Activated CD4-positive, alpha-beta T cell treated with anti-CD3 and anti-CD28 coated beads, Interleukin-2, Interleukin-6, amounts not matched to agents 100 ng/mL and 50 ng/mL, durations not matched to agents 16 hours and 8 hours (primary cell): ENCODE data around the gene GABRD.
A peak's percentile ranks its signal among the peaks of the same experiment; 100 is the strongest.

Experiments used
- DNase-seq: peaks from one replicate; pipeline ENCODE4 v3.0.0-alpha.2; 2020

GABRD gene

DNA sequence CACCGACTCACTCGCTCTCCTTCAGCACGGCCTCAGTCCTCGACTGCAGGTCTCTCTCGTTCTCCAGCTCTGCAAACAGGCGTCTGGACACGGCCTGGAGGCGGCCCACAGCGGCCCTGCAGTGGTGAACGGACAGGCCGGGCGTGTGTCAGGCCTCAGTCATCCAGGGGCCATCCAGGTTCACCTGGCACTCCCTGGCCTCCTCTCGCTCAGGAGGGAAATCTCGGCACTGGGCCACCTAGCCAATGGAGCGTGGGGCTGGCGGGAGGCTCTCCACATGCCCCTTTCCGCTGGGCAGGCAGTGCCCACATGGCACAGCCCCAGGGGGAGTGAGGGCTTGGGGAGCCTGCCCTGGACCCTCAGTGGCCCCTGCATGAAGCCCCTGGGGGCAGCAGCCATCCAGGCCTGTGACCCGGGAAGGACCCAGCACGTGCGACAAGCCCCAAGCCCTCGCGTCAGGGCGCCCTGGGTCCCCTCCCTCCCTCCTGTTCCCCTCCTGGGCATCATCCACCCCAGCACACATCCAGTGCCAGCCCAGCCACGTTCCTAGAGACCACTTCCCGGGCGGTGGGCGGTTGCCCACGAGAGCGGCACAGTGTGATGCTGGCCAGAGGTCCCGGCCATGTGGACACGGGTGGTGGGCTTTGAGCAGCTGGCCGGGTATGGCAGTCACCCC, 33.6 kb upstream of the GABRD start:
- DNase-seq, result no peak

DNA sequence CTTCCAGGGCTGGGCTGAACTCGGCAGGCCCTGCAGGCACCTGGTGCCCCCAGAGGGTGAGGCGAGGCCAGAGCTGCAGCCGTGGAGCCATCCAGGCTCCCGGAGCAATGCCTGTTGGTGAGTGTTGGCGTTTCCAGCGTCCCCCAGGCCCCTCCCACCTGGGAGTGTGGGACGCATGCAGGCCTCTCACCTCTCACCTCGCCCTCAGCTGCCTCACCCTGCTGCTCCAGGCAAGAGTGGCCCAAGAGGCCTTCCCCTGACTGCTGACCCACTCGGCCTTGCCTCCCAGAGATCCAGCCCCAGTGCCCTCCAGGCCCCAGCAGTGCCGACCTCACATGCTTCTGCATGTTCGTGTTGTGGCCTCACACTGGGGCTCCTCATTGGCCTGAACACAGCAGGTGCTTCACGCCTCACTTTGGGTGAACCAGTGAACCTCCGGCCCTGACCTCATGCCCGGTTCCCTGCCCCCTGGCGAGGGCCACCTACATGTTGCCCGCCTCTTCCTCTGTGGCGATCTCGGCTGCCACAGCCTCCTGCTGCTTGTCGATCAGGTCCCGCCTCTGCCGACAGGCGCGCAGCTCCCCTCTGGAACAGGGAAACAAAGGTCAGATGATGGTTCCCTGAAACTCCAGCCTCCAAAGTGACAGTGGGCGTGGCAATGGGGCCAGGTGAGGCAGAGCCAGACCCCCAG, 32.5 kb upstream of the GABRD start:
- DNase-seq, result no peak

DNA sequence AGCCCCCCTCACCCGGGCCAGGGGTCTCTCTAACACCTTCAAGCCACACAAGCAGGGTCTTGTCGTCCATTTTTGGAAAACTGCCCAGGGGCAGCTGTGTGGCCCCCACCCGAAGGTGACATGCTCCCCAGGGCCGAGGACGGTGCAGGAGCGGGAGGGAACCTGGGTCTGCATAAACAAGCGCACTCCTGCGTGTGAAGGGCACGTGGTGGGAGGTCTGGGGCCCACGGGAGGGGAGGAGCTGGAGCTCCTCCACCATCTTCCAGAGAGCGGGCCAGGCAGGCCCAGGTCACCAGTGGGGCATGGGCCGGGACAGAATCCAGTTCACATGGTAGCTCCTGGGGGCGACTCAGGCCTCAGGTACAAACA, 32.0 kb upstream of the GABRD start:
- DNase-seq, result no peak

DNA sequence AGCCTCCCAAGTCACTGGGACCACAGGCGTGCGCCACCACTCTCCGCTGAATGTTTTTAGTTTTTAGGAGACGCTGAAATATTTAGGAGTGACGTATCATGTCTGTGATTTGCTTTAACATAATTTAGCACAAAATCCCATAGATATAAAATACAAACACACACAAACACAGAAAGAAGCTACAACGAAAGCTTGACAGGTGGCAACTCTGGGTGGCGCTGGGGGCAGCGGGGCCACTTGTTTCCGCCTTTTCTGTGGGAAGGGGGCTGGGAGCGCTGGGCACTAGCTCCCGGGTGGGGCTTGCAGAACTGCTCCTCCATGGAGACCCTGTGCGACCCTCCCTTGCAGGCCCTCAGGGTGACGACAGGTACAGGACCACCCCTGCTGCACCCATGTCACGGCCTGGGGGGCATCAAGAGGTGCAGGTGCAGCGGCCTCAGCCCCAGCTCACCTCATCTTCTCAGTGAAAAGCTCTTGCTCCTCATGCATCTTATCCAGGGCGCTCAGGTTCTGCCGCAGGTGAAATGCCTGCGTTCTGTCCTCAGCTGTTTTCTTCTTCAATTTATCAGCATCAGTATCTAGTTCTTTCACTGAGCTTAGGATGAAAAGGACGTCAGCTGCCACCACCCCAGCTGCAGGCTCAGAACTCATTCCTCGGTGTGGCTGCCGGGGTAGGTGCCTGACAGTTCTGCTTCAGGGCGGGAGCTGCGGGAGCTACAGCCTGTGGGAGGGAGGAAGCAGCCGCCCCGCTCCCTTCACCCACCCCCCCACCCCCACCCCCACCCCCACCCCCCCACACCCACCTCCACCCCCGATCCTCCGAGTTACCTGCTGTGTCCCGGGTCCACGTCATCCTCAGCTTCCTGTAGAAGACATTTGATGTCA, 30.8 kb upstream of the GABRD start:
- no peak for DNase-seq

DNA sequence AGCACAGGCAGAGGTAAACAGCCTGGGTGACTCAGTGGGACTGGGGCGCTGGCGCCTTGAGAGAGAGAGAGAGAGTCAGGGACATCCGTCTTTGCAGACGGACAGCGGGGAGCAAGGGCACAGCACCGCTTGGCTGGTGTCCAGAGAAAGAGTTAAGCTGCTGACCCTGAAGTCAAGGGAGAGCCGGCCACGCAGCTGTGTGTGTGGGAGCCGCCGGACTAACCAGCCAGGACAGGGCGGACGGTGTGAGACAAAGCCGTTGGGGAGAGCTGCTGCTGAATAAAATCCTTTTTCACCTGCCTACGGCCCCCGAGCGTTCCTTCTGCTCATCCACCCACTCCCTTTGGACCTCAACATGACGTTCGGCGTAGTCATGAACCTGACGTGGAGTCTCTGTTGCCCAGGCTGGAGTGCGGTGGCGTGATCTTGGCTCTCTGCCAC, 30.0 kb upstream of the GABRD start:
- no peak for DNase-seq

DNA sequence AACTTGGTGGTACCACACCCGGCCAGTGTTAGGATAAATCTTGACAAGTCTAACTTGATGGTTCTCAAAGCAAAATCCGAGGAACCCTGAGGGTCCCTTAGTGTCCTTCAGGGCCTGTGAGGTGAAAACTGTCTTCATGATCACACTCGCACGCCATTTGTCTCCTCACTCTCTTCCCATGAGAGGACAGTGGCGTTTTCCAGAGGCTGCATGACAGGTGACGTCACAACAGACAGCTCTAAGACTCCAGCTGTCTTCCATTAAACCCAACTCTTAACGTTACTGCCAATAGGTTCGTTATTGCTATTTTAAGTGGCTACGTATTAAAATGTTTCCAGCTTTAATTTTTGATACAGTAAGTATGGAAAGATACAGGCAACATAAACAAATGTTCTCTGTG, 29.4 kb upstream of the GABRD start:
- DNase-seq, result no peak

DNA sequence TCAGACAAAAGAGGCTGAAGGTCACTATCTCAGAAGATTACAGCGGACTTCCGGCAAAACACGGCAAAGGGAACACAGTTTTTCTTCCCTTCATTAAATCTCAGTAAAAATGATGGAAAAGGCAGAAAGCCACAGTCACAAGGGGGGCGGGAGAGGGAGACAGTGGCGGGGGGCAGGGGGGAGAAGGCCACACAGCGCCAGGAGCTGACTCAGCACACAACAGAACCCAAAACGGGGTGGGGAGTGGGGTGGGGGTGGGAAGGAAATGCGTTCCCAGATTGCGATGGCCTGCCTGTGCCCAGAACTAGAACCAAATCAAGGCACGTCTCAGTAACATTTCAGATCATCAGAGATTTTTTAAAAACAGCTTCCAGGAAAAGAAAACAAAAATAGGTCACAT, 28.9 kb upstream of the GABRD start:
- no peak for DNase-seq

DNA sequence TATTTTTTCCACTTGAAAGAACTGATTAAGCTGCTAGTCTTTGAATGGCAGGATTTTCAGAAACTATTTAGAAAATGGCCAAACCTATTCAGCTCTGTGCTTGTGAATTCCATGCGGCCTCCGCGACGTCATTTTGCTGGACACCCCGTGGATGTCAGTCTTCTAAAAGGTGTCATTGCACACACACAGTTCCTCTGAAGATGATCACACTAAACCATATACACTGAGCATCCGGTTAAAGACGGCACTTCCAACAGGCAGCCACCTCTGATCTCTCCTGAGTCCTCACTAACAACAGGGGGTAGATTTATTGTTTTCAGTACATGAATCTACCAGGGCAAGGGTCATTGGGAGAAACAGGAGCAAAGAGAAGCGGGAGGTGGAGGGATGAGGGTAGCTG, 24.6 kb upstream of the GABRD start:
- no peak for DNase-seq

DNA sequence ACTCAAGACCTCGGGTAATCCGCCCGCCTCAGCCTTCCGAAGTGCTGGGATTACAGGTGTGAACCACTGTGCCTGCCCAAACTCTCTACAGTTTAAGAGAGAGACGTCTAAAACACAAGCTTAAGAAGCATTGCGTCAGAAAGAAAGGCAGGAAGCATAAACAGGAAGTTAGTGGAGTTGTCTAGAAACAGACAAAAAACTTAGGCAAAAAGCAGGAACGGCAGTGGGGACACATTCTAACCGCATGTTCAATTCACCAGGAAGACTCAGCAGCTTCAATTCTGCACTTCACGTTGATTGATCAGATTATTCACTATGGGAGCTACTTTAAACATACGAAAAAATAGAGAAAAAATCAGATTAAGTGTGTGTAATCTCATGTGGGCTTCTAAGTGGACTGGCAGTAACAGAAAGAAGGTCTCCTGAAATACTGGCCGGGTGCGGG, 22.9 kb upstream of the GABRD start:
- DNase-seq, result peak; percentile 11

DNA sequence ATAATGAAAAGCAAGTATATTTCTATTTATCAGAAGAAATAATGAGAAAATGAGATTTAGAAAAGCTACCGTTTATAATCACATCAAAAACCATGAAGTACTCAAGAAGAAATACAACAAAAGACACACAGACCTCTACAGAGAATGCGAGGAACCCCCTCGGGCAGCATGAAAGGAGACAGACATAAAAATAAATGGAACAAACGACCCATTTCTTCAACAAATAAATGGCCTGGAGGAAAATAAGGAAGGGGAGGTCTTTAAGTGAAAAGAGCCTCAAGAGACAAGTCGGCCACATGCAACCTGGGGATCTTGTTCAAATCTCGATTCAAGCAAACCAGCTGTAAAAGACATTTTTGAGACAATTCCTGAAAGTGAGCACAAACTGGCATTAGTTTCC, 21.6 kb upstream of the GABRD start:
- no peak for DNase-seq

DNA sequence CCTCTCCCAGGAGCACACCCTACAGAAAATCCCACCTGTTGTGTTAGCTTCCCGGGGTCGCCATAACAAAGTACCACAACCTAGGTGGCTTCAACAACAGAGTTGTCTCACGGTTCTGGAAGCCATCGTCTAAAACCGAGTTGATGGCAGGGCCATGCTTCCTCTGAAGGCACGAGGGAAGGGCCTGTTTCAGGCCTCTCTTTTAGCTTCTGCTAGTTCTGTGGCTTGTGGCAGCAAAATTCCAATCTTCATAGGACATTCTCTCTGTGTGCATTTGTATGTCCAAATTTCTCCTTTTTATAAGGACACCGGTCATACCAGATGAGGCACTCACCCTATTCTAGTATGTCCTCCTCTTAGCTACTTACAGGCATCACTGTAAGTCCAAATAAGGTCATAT, 18.7 kb upstream of the GABRD start:
- DNase-seq, result no peak

DNA sequence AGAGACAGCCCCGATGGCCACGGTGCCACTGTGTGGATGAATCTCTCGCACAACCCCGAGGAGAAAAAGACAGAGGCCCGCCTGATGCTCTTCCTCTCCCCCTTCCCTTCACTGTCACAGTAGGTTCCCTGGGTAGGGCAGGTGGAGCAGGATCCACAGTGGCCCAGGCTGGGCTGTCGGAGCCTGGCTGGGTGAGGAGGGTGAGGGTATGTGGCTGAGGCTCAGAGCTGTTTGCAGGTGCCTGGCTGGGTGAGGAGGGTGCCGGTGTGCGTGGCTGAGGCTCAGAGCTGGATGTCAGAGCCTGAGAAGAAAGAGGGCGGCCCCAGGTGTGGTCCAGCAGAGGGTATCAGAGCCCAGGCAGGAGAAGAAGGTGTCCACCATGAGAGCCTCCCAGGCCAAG, 18.3 kb upstream of the GABRD start:
- DNase-seq, result no peak

DNA sequence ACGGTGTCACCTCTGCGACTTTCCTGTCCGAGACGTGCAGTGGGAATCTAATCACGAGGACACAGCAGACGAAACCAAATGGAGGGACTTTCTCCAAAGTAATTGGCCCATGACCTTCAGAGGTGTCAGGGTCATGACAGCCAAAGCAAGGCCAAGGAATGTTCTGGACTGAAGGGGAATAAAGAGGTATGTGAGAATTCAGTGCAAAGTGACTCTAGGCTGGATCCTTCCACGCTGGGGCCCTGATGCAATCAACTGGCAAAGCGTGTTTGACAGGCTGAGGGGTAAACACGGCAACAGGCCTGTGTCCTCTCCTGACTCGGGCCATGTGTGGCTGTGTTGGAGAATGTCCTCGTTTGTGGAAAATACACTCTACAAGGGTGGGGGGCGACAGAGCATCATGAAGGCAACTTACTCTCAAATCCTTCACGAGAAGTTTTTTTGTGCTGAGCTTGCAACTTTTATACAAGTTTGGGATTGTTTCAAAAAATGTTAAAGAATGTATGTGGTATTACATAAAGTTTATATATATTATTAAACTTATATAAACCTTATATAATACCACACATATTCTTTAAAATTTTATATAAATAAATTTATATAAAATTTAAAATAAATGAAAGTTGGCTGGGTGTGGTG, 17.3 kb upstream of the GABRD start:
- DNase-seq, result no peak

DNA sequence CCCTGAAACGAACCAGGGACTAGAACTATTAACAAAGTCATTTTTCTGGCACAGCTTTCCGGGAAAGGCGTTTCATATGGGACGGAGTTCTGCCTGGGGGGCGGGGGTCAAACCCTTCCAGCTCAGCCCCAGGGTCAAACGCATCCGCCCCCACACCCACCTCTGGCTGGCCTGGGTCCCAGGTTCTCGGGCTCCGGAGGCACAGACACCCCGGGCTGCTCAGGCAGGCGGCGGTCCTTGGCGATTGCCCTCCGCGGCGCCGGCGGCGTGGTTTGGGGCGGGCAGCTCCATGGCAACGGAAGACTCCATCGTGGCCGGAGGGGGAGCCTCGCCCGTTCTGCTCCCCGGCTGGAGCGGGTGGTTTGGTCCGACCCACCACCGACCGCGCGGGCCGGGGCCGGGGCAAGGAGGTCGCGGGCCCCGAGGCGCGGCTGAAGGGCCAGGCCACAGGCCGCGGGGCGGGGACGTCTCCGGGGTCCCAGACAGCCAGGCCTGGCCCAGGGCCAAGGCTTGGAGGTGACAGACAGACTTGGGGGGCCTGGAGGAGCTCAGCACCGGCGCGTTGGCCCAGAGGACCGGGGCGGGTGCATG, 15.5 kb upstream of the GABRD start, which contains the start of gene CFAP74:
CFAP74 (minus strand) TSS at position 246 of the 591 bp plus-strand sequence. CDS start 12,830 bp downstream, outside the sequence.
- DNase-seq, result peak; percentile 19

DNA sequence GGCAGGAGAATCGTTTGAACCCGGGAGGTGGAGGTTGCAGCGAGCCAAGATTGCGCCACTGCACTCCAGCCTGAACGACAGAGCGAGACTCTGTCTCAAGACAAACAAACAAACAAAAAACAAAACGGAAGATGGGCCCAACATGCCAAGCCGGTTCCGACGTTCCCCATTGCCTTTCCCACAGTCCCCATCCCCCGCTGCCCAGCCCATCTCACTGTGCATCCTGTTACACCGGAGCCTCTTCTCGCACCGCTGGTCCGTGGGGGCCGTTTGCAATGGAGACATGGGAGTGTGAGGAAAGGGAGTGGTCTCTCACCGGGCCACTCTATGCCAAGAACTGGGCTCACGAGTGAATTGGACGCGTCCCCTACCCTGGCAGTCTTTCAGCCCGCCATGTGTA, 14.3 kb upstream of the GABRD start:
- no peak for DNase-seq

DNA sequence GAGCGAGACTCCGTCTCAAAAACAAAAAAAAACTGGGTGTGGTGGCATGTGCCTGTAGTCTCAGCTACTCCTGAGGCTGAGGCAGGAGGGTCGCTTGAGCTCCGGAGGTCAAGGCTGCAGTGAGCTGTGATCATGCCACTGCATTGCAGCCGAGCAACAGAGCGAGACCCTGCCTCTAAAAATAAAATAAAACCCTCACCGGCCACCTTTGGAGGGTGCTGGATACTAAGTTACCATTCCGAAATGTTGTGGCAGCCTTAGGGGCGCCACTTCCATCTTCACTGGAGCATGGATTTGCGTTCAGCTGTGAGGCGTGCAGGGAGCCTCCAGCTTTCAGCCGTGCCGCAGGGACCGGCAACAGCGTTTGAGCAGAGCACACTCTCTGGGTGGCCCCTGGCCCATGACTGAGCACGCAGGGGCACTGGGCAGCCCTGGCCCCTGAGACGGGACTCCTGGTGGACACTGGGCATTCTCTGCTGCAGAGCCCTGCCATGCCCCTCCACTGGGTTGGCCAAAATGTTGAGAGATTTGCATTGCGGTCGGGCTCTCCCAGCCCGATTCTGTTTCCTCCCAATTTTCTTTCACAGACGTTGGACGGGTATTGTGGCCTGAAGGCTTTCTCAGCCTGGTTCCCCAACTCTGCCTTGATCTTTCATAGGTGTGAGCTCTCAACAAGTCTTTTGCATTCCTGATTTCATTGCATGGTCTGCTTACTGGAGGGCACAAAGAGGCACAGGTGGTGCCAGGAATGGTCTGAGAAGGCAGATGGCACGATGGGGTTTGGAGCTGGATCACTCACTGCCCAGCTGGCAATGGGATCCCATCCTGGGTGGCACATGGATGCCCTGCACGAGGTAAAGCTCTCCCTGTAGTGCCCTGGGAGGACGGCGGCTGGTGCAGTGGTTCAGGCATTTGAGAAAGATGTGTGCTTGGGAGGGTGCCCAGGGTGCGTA, 9.8 kb upstream of the GABRD start:
- DNase-seq, result no peak

DNA sequence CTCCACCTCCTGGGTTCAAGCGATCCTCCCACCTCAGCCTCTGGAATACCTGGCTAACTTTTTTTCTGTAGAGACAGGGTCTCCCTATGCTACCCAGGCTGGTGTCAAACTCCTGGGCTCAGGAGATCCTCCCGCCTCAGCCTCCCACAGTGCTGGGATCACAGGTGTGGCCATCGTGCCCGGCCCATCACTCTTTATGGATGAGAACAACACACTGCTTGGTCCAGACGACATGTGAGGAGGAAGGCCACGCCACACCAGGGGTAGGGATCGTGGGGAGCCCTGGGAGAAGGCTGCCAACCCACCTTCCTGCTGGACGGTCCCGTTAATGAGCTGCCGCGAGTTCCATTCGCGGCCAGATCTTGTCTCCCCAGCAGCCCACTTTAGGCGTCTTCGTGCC, 5.0 kb upstream of the GABRD start:
- no peak for DNase-seq

DNA sequence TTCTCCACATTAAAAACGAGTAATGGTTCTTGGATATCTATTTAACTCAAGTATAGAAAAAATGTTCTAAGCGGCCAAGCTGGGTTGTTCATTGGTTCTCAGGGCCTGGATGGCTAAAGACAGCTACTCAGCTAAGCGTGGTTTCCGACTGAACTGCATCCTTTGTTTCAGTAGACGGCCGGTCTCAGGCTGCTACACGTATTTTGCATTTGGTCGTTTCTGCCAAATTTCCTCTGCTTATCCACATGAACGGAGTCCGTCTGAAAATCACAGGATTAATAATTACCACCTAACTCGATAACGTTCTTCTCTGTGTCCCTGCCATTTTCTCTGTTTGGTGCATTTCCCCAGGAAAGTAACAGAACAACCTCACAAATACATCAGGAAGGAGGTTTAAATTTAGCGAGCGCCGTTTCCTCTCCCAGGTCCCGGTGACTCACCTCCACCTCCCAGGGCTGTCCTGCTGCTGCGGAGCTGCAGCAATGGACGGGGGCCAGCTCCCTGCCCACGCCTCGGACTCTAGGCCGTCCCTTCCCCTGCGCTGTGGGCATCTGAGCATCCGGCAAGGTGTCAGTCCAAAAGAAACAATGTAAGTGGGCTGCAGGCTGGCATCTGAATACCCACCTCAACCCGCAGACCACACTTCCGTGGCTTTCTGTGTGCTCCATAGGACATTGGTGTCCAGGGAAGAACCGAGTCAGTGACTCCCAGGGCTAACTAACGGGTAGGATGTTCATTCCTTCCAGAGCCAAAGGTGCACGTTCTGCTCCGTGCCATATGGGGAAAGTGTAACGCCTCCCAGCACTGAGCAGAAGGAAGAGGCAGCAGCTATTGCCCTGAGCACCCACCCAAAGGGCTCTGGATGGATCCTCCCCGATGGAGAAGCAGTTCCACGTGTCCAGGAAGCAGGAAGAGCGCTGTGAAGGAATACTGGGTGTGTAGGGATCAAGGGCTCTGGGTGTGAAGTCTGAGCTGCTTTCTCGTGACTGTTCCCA, 4.1 kb upstream of the GABRD start:
- DNase-seq, result no peak

DNA sequence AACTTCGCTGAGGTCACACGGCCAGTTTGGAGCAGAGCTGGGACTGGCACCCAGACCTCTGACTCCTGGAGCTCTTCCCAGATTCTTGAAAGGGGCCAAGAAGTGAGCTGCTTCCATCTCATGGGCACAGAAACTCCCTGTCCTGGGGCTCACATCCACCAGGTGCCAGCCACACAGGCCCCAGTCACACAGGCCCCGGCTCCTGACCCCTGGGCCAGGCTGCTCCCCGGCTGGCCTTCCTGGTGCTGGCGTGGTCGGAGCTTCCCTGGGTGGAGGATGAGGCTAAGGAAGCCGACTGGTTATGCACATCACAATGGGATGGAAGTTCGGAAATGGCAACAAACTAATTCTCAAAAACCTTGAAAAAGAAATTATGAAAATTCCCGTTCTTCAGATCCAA, 3.0 kb upstream of the GABRD start:
- DNase-seq, result no peak
